DOHH2 (cell line): ENCODE data around the gene TGM4.

Experiments
- CTCF ChIP-seq: fragments of 200-600 bp; sonication (generic); IDR thresholded peaks from one replicate; pipeline ENCODE4 v1.5.1; 2014; ENCODE audit warnings: antibody characterized with exemption, mild to moderate bottlenecking, low read depth, low read length; ENCODE audit not compliant: poor library complexity, severe bottlenecking
- EZH2phosphoT487 ChIP-seq: fragments of 200-600 bp; sonication (generic); IDR thresholded peaks from 2 replicates; pipeline ENCODE4 v1.6.1; 2017; ENCODE audit warnings: borderline replicate concordance, mild to moderate bottlenecking, antibody characterized with exemption, low read length, moderate library complexity, mixed read lengths

- TF ChIP-seq CTCF (no peak), EZH2phosphoT487 (no peak)
Measured at GRCh38 chr3:44880284-44880683, 5.9 kb downstream of the TGM4 start.
